ENCODE measurements around the gene ADAM22. TPM values are rescaled to one million over a fixed set of nuclear protein-coding genes. Genes with fewer than 3 reads are reported as not detected.
"Not testable (repeated sequence)": the region's sequence is repeated elsewhere in the genome, so short reads cannot be mapped to it uniquely, and the experiment has no call there.

Gene ADAM22
- total and polyA plus RNA-seq, 9 donors, result 1.0 to 18.0 (median 5.5) TPM

DNA sequence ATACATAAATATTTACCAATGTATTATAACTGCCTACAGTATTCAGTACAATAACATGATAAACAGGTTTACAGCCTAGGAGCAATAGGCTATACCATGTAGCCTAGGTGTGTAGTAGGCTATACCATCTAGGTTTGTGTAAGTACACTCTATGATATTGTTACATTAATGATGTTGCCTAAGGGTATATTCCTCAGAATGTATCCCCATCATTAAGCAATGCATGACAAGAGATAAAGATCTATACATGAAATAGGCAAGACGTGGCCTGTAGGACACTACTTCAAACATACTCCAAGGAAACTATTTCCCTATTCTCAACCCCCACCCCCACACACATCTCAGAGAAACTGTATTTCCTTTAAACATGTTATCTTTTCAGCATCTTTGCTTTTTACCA, 15.3 kb upstream of the ADAM22 start:
- 74 to 90% (median 85%) methylated on average over 1 of the region's 1 CpG for WGBS, 3 donors
- Histone ChIP-seq H3K4me3 (no peak overlapping the region), H3K27ac (no peak overlapping the region)

DNA sequence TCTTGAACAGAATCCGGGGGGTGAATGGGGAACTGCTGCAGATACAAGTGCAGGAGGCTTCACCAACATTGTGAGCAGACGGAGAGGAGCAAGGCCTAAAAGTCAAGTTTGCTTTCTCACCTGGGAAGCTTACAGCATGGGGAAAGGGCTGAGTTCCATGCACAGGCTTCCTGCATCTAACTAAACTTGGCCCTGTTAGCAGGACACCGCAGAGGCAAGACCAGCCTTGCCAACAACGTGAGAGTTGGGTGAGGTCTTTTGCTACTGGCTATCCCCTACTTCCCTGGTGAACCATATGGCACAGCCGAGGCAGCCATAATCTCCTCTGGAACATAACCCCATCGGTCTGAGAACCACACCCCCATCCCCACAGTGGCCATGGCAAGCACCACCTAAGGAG, 14.2 kb upstream of the ADAM22 start:
- no peaks in the 10 kb centered on the region for H3K9me3 ChIP-seq
- WGBS, 3 donors, result 86 to 91% (median 91%) methylated on average over 6 of the region's 6 CpGs
- no peaks in the 10 kb centered on the region for H3K36me3 ChIP-seq
- no peaks in the 10 kb centered on the region for H3K27me3 ChIP-seq
- DNase-seq, result no peak
- TF ChIP-seq POLR2A (IDR thresholded peaks at IDR 0.05) (no peak), EP300 (IDR thresholded peaks at IDR 0.05) (no peak)
- TF ChIP-seq, protein P1, sequence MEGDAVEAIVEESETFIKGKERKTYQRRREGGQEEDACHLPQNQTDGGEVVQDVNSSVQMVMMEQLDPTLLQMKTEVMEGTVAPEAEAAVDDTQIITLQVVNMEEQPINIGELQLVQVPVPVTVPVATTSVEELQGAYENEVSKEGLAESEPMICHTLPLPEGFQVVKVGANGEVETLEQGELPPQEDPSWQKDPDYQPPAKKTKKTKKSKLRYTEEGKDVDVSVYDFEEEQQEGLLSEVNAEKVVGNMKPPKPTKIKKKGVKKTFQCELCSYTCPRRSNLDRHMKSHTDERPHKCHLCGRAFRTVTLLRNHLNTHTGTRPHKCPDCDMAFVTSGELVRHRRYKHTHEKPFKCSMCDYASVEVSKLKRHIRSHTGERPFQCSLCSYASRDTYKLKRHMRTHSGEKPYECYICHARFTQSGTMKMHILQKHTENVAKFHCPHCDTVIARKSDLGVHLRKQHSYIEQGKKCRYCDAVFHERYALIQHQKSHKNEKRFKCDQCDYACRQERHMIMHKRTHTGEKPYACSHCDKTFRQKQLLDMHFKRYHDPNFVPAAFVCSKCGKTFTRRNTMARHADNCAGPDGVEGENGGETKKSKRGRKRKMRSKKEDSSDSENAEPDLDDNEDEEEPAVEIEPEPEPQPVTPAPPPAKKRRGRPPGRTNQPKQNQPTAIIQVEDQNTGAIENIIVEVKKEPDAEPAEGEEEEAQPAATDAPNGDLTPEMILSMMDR (IDR thresholded peaks at IDR 0.05), result no peak
- H3K4me3 ChIP-seq, result no peak overlapping the region
- intact Hi-C loops (cut with DNase I), result no loop called here
- H3K4me1 ChIP-seq (ENCODE audit: insufficient read depth), result no peaks in the 10 kb centered on the region
- no peak overlapping the region for H3K27ac ChIP-seq

More for the DNA sequence above, 15.3 kb upstream of the ADAM22 start:
- DNase-seq, result no peak
- no peaks in the 10 kb centered on the region for H3K27me3 ChIP-seq
- TF ChIP-seq EP300 (IDR thresholded peaks at IDR 0.05) (no peak), POLR2A (IDR thresholded peaks at IDR 0.05) (no peak)
- TF ChIP-seq, protein P1 (IDR thresholded peaks at IDR 0.05), result no peak
- H3K36me3 ChIP-seq, result no peaks in the 10 kb centered on the region
- H3K9me3 ChIP-seq, result no peaks in the 10 kb centered on the region
- intact Hi-C loops (cut with DNase I), result no loop called here
- no peaks in the 10 kb centered on the region for H3K4me1 ChIP-seq (ENCODE audit: insufficient read depth)

- WGBS, 3 donors, result 74 to 87% (median 74%) methylated on average over 5 of the region's 5 CpGs
- TF ChIP-seq, protein P1 (IDR thresholded peaks at IDR 0.05), result no peak
- no peak for TF ChIP-seq EP300 (IDR thresholded peaks at IDR 0.05)
- TF ChIP-seq POLR2A (IDR thresholded peaks at IDR 0.05), result no peak
- Histone ChIP-seq H3K4me1 (ENCODE audit: insufficient read depth) (no peaks in the 10 kb centered on the region), H3K4me3 (no peak overlapping the region), H3K36me3 (no peaks in the 10 kb centered on the region), H3K9me3 (no peaks in the 10 kb centered on the region), H3K27ac (no peak overlapping the region), H3K27me3 (no peaks in the 10 kb centered on the region)
- intact Hi-C loops (cut with DNase I), result no loop called here
- DNase-seq, result no peak
These were observed 13.5 kb upstream of the ADAM22 start for GRCh38 chr7:87920578-87920977.

- H3K36me3 ChIP-seq; H3K27ac ChIP-seq; intact Hi-C loops (cut with DNase I); H3K9me3 ChIP-seq; DNase-seq; H3K4me3 ChIP-seq; H3K4me1 ChIP-seq (ENCODE audit: insufficient read depth); H3K27me3 ChIP-seq: not testable (repeated sequence)
- WGBS, 3 donors, result 96% methylated on average over 8 of the region's 8 CpGs
These were observed 11.2 kb upstream of the ADAM22 start for GRCh38 chr7:87922759-87923395.

GRCh38 chr7:87926581-87927461, 7.2 kb upstream of the ADAM22 start:
- no peak for DNase-seq
- intact Hi-C loops (cut with DNase I), result no loop called here
- Histone ChIP-seq H3K4me1 (ENCODE audit: insufficient read depth) (no peaks in the 10 kb centered on the region), H3K27ac (no peak overlapping the region), H3K9me3 (no peaks in the 10 kb centered on the region), H3K27me3 (no peaks in the 10 kb centered on the region), H3K36me3 (no peaks in the 10 kb centered on the region), H3K4me3 (no peak overlapping the region)
- TF ChIP-seq, protein P1 (IDR thresholded peaks at IDR 0.05), result no peak
- TF ChIP-seq EP300 (IDR thresholded peaks at IDR 0.05), result no peak
- TF ChIP-seq POLR2A (IDR thresholded peaks at IDR 0.05), result no peak
- 30 to 36% (median 36%) methylated on average over 6 of the region's 6 CpGs for WGBS, 3 donors

Measured in ovary (tissue), 9 donors.